ENCODE data around the gene GPC5.

GPC5 gene

DNA sequence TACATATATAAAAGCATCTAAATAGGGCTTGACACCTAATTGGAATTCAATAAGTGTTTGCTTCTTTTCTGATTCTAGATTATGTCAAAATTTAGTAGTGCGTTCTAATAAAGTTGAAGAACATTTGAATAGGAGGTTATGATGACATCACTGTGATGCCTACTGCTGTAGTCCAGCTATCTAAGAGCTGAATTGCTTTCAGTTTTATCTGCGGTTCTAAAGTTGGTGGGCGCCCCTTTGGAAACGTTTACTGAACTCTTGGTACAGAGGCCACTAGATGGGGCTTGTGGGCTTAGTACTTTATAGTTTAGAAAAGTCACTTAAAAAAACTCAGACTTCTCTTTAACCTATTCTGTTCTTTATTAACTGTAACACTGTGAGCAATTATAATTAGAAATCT lies 776.9 kb downstream of the GPC5 start:
- TF ChIP-seq TAF1 (IDR thresholded peaks at IDR 0.05; ENCODE audit: borderline replicate concordance, insufficient read depth, low read length) (no peak), FOXP2 (optimal IDR thresholded peaks at IDR 0.05; ENCODE audit: borderline replicate concordance, extremely low read depth, extremely low read length, insufficient read depth) (no peak), POLR2AphosphoS5 (IDR thresholded peaks at IDR 0.05; ENCODE audit: low read depth, low read length) (no peak), SIN3A (IDR thresholded peaks at IDR 0.05; ENCODE audit: borderline replicate concordance, insufficient read depth, low read length) (no peak)
- TF ChIP-seq, protein P1, sequence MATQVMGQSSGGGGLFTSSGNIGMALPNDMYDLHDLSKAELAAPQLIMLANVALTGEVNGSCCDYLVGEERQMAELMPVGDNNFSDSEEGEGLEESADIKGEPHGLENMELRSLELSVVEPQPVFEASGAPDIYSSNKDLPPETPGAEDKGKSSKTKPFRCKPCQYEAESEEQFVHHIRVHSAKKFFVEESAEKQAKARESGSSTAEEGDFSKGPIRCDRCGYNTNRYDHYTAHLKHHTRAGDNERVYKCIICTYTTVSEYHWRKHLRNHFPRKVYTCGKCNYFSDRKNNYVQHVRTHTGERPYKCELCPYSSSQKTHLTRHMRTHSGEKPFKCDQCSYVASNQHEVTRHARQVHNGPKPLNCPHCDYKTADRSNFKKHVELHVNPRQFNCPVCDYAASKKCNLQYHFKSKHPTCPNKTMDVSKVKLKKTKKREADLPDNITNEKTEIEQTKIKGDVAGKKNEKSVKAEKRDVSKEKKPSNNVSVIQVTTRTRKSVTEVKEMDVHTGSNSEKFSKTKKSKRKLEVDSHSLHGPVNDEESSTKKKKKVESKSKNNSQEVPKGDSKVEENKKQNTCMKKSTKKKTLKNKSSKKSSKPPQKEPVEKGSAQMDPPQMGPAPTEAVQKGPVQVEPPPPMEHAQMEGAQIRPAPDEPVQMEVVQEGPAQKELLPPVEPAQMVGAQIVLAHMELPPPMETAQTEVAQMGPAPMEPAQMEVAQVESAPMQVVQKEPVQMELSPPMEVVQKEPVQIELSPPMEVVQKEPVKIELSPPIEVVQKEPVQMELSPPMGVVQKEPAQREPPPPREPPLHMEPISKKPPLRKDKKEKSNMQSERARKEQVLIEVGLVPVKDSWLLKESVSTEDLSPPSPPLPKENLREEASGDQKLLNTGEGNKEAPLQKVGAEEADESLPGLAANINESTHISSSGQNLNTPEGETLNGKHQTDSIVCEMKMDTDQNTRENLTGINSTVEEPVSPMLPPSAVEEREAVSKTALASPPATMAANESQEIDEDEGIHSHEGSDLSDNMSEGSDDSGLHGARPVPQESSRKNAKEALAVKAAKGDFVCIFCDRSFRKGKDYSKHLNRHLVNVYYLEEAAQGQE (IDR thresholded peaks at IDR 0.05; ENCODE audit: insufficient read depth in 1 of 2, low read depth in 2 of 2, low read length in 2 of 2) = no peak

- TF ChIP-seq TAF1 (IDR thresholded peaks at IDR 0.05; ENCODE audit: borderline replicate concordance, insufficient read depth, low read length) = no peak
- no peak for TF ChIP-seq SIN3A (IDR thresholded peaks at IDR 0.05; ENCODE audit: borderline replicate concordance, insufficient read depth, low read length)
- no peak for TF ChIP-seq POLR2AphosphoS5 (IDR thresholded peaks at IDR 0.05; ENCODE audit: low read depth, low read length)
- TF ChIP-seq, protein P1 (IDR thresholded peaks at IDR 0.05; ENCODE audit: insufficient read depth in 1 of 2, low read depth in 2 of 2, low read length in 2 of 2) = no peak
- no peak for TF ChIP-seq FOXP2 (optimal IDR thresholded peaks at IDR 0.05; ENCODE audit: borderline replicate concordance, extremely low read depth, extremely low read length, insufficient read depth)
Observed at GRCh38 chr13:92177966-92178365, 779.5 kb downstream of the GPC5 start.

DNA sequence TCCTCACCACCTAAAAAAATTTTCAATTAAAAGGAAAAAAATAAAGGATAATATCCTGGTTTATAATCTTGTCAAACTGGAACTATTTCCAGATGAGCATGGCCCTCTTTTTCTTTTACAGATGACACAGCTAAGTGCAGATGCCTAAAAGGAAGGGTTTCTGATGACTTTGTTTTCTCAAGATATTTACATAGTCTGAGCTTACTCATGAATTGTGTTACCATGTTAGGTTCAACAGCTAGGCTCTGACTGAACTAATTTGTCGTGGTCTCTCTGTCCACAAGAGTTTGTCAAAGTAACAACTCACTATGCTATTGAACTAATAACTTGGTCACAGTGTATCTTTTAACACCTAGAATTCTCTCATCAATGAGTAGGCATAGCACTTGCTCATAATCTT lies 780.8 kb downstream of the GPC5 start:
- TF ChIP-seq FOXP2 (optimal IDR thresholded peaks at IDR 0.05; ENCODE audit: borderline replicate concordance, extremely low read depth, extremely low read length, insufficient read depth) (no peak), TAF1 (IDR thresholded peaks at IDR 0.05; ENCODE audit: borderline replicate concordance, insufficient read depth, low read length) (no peak), POLR2AphosphoS5 (IDR thresholded peaks at IDR 0.05; ENCODE audit: low read depth, low read length) (no peak), SIN3A (IDR thresholded peaks at IDR 0.05; ENCODE audit: borderline replicate concordance, insufficient read depth, low read length) (no peak)
- TF ChIP-seq, protein P1 (IDR thresholded peaks at IDR 0.05; ENCODE audit: insufficient read depth in 1 of 2, low read depth in 2 of 2, low read length in 2 of 2) = no peak

DNA sequence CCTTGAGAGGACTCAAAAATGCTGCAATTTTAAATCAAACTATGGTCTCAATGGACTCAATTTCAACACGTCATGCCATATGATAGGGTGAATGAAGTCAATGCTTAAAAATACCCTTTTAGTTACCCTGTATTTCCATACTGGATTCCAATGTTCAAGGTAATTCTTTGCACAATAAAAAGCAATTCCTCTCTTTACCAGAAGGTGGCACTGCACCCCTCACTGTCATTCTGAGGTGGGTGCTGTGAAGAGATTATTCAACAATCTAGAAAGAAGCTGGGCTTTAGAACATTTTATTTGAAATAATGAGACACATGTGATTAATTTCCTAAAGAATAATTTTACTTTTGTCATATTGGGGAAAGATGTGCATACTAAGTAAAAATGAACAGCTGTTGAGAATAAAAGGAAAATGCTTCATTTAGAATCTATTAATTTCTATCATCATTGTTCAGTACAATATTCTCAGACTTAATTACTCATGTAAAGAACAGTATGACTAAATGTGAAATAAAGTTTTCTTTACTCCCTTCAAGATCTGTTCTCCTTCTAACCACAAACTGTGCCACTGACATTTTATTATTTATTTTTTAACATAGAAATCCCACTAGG lies 789.1 kb downstream of the GPC5 start:
- TF ChIP-seq FOXP2 (optimal IDR thresholded peaks at IDR 0.05; ENCODE audit: borderline replicate concordance, extremely low read depth, extremely low read length, insufficient read depth) = no peak
- TF ChIP-seq SIN3A (IDR thresholded peaks at IDR 0.05; ENCODE audit: borderline replicate concordance, insufficient read depth, low read length) = no peak
- no peak for TF ChIP-seq TAF1 (IDR thresholded peaks at IDR 0.05; ENCODE audit: borderline replicate concordance, insufficient read depth, low read length)
- TF ChIP-seq, protein P1 (IDR thresholded peaks at IDR 0.05; ENCODE audit: insufficient read depth in 1 of 2, low read depth in 2 of 2, low read length in 2 of 2) = no peak
- TF ChIP-seq POLR2AphosphoS5 (IDR thresholded peaks at IDR 0.05; ENCODE audit: low read depth, low read length) = no peak

All from PFSK-1 (cell line).